HG02970 (cell line): ENCODE data around the gene ALDH1L1.

Source experiments
- ATAC-seq: cut with Tn5 transposase; IDR thresholded peaks from one replicate; pipeline ENCODE4 v1.9.1; 2021; ENCODE audit warnings: mild to moderate bottlenecking, moderate library complexity, moderate number of reproducible peaks; ENCODE audit not compliant: unreplicated experiment, low FRiP score

The ALDH1L1 gene

DNA sequence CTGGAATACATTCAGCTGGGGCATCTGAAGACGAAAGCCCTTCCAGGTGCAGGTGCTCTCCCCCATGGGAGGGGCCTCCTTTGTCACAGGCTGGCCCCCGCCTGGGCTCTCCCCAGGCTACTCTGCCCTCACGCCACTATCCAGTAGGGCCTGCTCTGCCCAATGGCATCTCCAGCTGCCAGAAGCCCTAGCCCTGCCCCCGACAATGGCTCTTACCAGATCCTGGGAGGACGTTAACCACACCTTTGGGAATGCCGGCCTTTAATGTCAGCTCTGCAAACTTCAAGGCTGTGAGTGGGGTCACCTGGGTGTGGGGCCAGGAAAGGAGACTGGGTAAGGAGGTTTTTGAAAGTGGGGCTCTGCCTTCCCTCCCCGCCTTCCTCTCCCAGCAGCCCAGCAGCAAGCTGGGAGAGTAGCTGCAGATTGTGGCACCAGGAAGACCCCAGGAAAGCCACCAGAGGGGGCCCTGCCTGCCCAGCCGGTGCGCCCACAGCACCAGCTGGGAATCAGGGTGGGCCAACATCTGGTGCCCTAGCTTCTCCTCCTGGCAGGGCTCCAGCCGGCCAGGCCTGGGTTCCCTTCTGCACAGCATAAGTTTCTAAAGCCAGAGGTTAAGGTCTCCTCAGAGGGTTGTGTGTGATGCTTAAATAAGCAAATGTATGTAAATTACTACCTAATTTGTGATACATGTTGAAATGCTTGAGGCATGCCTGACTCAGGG is 56.1 kb downstream of the ALDH1L1 start:
- no peak for ATAC-seq

DNA sequence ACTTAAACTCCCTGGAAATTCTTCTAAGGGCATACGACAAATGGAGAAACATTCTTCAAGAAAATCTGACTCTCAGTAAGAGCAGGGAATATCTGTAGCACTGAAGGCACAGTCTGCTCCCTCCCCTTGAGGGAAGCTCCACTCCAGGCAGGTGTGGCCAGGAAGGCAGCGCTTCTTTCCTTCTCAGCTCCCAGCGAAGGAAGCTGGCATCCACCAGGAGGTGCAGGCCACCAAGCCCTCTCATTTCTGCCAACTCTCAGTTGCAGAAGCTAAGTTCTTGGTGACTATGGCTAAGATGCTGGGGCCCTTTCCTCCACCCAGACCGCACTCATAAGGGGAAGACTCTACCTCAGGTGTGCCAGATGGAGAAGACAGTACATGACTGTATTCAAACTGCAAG is 58.8 kb downstream of the ALDH1L1 start:
- ATAC-seq = no peak

DNA sequence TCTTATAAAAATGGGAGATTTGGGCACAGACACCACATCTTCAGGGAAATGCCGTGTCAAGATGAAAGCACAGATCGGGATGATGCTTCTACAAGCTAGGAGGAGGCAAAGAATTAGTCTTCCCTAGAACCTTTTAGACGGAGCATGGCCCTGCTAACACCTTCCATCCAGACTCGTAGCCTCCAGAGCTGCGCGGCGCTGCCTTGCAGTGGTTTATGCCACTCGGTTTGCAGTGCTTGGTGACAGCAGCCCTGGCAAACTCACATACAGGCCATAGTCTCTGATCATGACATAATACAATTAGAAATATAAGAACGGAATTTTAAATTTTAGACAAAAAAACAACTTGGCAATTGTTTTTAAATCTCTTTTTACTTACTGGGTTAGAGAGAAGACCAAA is 59.3 kb downstream of the ALDH1L1 start:
- no peak for ATAC-seq

DNA sequence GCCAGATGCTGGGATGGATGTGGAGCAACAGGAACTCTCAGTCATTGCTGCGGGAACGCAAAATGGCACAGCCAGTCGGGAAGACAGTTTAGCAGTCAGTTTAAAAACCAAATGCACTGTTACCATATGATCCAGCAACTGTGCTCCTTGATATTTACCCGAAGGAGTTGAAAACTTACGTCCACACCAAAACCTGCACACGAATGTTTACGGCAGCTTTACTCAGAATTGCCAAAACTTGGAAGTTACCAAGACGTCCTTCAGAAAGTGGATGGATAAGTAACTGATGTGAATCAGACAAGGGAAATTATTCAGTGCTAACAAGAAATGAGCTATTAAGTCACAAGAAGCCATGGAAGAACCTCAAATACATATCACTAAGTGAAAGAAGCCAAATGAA is 60.4 kb downstream of the ALDH1L1 start:
- no peak for ATAC-seq

DNA sequence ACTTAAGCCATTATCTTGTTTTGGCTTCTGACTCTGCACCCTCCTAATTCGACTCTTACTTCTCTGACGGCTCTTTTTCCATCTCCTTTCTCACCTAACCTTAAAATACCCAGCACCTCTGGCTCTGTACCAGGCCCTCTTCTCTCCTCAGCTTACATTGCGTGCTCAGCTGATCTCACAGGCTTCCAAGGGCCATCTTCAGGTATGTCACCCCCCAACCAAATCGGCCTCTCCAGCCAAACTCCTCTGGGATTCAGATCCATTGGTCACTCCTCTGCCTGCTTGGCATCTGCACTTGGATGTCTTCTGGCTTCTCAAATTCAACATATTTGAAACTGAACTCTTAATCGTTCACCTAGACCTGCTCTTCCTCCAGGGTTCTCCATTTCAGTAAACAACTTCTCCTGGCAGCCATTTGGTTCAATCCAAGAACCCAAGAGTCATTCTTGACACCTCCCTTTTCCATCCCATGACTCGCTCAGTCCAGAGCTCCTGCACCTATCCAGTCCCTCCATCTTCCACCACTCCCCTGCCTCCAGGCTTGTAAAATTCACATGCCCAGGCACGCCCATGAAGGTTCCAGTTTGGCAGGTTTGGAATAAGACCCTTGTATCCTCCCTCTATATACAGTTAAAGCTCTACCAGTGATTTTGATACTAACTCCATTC is 61.2 kb downstream of the ALDH1L1 start:
- no peak for ATAC-seq

DNA sequence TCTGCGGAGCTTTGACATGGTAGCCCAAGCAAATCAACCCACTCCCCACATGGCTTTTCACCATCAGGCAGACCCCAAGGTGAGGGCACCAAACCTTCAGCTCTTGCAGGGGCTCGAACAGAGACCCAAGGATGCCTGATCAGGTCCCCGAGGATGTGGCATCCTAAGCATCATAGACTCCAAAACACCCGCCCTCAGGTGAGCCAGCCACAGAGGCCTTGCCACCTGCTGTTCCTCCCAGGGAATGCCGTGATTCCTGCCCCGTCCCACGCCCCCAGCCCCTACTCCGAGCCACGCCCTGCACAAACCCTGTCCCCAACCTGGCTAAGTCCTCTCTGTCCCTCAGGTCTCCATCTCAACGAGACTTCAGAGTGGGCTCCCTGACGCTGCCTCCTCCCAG is 61.8 kb downstream of the ALDH1L1 start:
- ATAC-seq = no peak

DNA sequence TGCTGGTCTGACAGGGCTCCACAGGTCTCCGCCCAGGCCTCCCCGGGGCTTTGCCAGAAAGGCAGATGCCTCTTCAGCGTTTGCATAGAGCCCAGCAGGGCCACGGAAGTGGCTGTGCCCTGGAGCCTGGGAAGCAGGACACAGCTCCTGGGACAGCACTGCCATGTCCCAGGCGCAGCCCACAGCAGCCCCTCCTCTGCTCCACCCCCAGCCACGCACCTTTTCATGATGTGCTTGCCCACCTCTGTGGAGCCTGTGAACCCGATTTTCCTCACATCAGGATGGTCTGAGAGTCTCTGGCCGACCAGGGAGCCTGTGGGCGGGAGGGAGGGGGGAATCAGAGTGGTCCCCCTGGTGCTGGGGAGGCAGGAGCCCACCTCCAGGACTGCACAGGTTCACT is 62.6 kb downstream of the ALDH1L1 start:
- no peak for ATAC-seq

DNA sequence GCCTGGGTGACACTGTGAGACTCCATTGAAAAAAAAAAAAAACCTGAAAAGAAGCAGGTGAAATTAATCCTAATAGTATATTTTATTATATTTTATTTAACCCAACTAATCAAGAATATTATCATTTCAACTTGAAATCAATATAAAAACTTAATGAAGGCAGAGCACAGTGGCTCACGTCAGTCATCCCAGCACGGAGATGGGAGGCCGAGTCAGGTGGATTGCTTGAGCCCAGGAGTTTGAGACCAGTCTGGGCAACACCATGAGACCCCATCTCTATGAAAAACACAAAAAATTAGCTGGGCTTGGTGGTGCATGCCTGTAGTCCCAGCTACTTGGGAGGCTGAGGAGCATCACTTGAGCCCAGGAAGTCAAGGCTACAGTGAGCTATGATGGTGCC is 63.2 kb downstream of the ALDH1L1 start:
- ATAC-seq = no peak

DNA sequence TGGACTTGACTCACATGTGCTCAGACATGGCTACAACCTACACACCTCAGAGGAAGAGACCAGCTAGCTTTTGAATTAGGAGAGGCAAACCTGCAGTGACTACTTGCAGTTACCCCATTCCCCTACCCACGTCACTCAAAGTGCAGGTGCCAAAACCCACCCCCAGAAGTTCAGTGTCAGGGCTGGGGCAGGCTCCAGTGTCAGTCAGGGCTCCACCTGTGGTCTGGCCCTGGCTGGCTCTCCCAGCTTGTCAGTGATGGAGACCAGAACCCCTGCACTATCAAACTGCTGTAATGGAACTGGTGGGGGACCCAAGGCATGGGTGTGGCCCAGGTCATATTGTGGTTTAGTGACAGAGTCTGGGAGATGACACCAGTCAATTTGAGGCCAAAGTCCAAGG is 63.9 kb downstream of the ALDH1L1 start:
- no peak for ATAC-seq

DNA sequence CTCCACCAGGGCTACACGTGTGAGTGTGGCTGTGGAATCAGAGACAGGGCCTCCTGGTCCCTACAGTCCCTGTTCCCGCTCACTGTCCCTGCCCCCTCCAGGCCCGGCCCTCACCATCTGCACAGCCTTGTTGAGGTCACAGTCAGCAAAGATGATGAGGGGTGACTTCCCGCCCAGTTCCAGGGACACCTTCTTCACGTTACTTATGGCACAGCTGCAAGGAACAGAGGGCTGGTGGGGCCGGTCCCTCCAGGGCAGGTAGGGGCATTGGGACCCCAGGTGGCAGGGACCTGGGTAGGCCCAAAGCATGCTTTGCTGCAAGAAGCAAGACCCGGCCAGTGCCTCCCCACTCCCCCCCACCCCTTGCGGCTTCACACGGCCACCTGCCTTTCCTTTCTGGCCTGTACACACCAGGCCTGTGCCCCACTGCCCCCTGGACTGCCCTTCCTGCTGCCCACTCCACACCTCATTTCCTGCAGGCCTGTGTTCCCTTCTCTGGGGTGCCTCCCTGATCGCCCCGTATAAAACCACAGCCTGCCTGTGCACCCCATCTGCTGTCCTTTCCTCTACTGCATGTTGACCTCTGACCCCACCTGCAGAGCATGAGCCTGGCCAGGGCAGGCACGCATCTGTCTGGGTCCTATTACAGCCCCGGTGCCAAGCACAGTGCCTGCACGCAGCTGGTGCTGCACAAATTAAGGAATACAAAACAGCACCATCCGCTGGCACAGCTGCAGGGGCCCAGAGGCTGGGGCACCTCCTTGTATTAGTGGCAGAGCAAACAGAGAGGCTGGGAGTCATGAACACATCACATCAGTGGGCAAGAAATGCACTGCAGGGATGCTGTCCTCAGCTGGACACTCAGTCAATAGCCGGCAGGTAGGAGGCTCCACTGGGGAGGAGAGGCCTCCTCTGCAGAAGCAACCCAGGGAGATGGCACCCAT is 65.7 kb downstream of the ALDH1L1 start:
- no peak for ATAC-seq

DNA sequence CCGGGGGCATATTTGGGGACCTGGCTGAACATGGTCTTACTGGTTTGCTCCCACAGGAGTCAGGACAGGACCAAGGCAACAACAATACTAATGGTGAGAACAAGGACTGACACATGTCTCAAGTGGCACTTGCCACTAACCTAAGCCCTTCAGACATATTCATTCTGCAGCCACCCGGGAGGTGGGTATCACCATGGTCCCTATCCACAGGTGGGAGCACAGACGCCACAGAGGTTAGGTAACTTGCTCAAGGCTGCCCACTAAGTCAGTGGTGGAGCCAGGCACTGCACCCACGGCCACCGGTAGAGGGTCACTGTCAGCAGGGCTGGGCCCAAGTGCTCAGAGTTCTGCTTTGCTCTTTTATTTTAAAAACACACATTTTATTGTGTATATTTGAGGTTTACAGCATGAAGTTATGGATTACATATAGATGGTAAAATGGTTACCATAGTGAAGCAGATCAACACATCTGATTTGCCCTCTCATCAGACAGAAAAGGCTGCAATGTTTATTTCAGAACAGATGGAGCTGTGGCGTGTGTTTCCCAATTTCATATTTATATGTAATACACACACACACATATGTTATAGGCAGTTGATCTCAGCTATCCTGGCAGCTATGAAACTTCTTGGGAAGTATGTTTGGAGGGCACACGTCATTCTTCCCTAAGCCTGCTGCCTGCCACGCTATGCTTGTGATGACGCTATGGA is 66.5 kb downstream of the ALDH1L1 start:
- ATAC-seq = no peak

DNA sequence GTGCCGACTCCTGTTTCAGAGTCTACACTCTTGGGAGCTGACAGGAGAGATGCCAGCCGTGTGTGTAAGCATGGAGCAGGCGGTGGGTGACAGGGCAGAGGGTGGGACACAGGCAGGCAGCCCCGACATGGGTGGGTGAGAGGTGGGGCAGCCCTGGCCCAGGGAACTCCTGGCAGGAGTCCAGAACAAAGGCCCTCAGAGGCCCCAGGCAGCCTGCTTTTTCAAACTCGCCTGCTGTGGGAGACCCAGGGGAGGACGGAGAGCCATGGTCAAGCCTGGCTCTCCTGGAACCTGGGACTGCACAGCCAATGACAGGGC is 67.2 kb downstream of the ALDH1L1 start:
- ATAC-seq = no peak

DNA sequence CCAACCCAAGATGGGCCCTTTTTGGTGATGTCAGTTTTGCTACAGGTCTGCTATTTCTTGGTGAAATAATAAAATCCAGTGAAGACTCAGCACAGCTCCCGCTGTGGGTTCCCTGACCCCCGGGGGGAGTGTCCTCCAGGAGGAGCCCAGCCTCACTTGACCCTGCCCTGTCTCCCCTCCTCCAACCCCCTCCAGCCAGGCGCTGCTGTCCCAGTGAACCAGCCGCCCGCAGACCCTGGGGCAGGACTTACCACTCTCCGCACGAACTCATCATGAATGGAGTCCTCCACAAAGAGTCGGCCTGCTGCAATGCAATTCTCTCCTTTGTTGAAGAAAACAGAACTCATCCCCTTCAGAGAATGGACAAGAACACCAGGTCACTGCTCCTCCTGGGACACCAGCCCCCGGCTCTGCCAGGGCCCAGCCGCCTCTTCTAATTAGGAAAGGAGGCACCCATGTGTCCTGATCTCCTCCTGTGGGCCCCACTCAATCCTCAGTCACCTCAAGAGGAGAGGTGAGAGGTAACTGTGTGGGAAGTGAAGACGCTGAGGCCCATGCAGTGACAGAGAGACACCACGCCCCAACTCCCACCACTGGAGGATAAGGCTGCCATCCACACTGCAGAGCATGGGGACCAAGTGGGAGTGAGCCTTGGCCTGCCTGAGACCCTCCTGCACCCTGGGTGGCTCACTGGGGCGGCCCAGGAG is 67.7 kb downstream of the ALDH1L1 start:
- no peak for ATAC-seq

DNA sequence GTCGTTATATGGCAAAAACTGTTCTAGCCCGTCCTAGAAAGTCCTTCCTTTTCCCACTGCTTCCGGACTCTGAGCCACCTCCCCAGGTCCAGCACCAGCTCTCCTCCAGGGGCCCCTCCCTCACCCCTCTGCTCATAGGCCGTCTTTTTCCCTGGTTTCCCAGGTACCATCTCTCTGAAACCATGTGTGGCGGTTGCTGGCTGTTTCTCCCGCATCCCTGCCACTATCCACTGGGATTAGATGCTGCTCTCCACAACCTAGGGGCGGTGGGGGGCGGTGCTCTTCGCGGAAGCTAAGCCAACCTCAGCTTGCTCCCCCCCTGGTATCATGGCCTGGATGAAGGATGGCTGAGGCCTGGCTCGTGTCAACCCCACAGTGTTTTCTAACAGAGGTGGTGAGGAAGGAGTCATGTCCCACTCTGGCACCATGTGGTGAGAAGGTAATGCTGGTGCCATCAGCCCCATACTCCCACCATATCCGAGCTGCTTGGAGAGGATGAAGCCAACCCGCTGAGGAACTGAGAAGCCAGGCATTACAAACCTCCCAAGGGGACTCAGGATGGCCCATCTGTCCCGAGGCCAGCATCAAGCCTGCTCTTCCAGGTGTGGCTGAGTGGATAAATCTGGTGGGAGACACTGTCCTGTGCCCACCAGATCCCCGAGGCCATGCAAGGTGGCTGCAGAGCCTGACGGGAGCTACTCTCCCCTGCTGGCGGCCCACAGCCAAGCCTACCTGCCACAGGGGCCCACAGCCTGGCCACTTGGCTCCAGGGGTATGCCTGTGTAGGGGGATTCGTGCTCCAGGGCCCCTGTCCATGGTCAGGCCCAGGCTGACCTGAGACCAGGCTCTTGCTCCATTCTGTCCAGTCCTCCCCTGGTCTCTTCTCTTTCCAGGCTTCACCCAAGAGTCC is 68.6 kb downstream of the ALDH1L1 start:
- no peak for ATAC-seq

DNA sequence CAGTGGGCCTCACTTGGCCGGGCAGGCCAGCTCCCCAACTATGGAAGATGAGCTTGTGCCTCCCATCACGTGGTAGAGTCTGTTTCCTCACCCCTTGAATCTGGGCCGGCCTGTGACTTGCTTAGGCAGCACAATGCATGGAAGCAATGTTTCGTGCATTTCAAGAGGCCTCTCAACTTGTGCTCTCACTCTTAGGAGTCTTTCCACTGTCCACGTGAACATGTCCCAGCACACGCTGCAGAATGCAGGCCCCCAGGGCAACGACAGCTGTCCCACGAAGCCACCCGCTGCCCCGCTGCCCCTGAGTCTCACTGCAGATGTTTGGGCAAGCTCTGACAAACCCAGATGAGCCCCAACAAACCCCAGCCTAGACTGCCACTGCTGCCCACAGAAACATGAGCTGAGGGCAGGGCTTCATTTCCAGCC is 69.2 kb downstream of the ALDH1L1 start:
- ATAC-seq = no peak

DNA sequence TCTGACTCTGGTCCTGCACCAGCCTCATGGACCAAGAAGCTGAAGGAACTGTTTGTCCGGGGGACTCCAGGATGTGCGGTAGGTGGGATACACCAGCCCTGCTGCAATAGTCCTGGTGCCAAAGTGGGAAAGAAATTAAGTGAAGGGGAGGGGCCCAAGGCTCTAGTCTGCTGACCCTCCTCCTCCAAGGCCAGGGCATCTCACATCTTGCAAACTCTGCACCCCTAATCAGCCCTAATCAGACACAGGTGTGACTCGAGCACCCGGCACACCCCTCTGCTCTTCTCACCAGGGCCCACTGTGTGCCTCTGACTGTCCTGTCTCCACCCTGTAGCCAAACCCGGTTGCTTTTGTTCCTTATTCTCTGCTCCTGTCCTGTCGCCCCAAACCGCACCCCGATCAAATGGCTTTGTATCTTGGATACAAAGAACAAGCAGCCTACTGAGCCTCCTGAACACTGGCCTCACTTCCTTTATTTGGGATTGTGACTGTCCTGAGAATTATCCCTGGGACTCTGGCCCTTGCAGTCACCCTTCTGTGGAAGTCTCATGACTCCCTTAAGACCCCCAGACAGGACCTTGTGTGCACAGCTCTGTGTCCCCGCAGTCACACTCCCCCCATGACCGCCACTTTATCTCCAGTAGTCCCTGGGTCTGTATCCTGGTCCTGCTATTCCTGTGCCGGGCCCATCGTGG is 69.8 kb downstream of the ALDH1L1 start:
- ATAC-seq = no peak

DNA sequence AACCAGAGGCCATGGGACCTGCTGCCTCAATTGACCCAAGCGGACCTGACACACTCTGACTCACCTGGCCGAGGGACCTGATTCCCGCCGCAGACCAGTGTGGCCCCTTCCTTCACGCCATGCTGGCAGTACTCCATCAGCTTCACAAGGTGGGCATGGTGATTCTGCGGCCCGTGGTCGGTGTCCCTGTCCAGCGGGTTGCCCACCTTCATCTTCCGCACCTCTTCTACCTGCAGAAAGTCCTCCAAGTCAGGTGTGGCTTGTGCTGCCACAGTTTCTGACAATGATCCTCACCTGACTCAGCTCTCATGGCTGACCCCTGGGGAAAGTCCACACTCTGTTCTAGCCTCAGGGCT is 70.5 kb downstream of the ALDH1L1 start:
- no peak for ATAC-seq

DNA sequence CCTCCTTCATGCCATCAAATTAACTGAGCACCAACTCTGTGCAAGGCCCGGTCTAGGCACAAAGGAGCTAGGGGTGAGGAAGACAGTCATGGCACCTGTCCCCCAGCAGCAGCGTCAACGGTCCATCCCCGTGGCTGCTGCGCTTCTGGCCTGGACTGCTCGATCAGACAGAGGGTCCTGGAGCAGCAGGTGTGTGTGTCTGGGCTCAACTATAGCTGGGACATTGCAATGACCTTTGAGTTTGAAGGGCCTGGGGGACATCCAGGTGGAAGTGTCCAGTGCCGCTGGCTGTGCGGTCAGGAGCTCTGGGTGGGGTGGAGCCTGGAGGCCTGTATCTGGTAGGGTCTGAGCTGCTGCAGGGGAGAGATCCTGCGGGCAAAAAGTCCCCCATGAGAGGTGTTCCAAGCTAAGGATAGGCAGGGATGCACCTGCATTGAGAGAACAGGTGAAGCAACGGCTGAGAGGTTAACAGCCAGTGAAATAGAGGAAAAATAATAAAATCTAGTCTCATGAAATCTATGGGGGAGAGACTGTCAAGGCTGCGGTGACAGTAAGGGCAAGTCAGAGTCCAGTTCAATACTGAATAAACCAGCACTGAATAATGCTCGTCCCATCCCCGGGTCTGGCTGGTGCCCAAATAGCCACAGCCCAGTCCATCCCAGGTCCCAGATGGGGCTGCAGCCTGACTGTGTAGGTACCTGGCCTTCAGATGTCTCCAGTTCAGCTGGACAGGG is 71.1 kb downstream of the ALDH1L1 start:
- ATAC-seq = no peak
